CD4-positive, alpha-beta T cell treated with Interleukin-15 for 4 hours (primary cell): ENCODE results near the gene MCM3AP.

Experiments used
- DNase-seq: peaks from one replicate; pipeline ENCODE4 v3.0.0-alpha.2; 2020; ENCODE audit warnings: low spot score

MCM3AP gene

DNA sequence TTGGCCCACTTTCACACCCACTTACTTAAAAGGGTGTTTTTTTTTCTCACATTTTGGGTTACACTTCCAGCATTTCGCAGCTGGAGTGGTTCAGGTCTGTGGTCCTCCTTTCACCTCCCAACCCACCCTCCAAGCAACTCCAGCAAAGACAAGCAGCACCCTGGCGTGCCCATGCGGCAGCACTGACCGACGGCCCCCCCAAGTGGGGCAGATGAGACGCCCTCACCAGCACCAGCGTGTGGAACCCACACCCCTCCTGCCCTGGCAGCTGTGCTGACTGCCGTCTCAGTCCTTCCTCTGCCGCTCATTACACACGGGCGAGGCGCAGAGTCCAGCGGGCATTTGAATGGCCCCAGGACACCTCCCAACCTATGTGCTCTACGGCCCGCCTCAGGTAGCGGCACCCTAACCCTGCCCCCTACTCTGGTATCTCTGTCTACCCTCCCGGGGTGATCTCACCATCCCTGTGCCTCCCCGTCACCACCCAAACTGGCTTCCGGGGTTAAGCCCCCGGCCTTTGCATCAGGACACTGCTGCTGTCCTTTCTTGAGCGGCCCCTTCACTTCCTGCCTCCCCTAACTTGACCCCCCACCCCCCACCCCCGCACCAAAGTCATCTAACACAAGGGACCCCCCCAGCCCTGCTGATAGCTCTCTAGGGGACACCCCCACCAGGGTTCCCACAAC is 67.8 kb downstream of the MCM3AP start:
- DNase-seq, result no peak

DNA sequence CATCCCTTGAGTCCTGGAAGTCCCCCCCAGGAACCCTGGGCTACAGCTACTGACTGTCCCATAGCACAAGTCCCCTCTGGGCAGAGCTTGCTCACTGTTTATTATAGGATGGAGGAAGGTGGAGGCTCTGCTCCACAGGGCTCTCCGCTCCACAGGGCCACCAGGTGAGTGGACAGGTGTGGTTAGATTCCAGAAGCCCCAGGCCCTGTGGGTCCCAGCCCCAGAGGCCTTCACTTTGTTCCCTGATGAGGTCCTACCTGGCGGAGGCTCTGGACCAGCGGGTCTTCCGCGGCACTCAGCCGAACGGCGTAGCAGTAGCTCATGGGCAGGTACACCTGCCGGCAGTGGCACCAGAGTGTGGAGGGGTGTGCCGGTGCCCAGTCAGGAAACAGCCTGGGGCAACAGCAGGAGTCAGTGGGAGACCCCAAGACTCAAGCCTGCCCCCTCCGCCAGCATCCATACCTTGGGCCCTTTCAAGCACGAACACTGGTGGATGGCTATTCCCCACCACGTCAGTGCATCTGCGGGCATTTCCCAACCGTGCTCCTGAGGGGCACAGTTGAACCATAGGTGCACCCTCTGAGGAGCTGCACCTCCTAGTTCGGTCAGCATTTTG is 69.2 kb downstream of the MCM3AP start:
- no peak for DNase-seq

DNA sequence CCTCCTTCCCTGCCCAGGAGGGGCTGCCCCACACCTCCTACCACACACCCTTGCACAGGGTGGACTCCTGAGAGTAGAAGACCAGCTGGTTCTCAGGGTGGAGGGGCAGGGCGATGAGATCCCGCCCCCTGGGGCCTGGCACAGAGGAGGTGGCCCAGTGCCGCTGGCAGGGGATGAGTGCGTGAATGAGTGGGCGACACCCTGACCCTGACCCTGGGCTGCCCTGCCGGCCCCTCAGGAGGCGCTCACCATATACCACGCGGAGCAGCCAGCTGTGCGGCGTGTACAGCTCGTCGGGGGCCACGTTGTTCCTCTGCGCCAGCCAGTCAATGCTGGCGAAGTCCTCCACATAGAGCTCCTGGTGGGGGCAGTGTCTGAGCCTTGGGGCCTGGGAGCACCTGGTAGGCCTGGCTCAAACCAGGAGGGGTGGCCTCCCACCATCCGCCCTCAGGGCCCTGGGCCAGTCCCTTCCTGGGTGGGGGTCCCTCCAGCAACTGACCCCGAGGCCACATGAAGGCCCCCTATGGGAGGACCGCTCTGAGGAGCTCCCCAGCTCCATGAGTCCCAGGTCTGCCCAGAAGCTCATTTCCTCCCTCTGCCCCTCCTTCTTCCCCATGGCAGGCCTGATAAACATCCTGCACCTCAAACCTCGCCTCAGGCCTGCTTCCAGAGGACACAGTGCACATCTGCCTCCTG is 69.8 kb downstream of the MCM3AP start:
- DNase-seq, result no peak

DNA sequence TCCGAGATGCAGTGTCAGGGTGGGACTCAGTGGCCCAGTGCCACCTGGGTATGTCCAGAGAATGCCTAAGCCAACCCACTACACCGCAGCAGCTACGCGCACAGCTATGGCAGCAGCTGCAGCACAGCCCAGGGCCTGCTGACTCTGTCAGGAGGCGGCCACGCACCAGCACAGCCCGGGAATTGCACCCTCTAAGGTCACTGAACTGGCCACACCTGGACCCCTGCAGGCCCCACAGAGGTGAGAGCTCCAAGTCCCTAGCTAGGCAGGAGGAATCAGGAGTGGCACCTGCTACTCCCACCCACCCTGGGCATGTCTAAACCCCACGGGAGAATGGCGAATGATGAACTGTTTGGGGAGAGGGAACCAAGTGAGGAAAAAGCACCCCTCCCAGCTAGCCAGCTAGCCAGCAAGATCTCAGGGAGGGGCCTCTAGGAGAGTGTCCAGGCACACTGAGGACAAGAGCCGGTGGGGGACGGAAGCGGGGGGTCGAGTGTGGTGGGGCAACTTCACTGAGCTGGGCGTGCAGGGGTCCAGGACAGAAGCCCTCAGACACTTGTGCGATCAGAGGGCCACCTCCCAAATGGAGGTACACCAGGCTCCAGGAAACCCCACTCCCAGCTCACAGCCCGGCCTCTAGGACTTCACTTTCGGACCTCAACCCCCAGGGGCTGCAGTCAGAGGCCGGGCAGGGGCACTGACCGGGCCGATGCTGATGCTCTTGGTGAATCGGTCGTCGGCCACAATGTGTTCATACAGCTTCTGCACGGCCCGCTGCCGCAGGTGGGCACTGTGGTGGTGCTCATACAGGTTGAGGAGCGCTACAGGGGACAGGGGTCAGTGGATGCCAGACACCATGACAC is 70.7 kb downstream of the MCM3AP start:
- no peak for DNase-seq

DNA sequence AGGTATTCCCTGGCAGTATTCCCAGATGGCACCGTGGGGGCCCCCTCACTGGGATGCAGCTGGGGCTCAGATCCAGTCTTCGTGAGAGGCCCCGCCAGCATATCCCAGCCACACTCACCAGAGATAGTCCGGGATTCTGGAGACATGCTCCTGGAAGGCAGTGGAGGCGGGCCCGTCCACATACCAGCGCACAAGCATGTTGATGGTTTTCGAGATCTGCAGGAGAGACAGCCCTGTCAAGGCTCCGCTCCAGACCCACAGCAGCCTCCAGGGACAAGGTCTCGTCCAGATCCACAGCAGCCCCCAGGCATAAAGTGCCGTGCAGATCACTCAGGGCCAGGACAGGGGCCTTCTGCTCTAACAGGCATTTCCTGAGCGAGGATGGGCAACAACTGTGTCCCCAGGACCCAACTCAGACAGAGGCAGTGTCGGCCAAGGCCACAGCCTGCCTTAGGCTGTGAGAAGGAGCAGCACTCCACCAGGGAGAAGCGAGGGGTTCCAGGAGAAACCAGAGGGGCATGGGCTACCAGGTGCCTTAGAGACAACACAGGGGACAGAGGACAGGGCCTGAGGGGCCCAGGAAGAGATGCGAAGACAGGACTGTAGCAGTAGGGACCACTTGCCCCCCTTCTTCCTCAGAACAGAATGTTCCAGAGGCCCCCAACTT is 71.7 kb downstream of the MCM3AP start:
- DNase-seq, result no peak

DNA sequence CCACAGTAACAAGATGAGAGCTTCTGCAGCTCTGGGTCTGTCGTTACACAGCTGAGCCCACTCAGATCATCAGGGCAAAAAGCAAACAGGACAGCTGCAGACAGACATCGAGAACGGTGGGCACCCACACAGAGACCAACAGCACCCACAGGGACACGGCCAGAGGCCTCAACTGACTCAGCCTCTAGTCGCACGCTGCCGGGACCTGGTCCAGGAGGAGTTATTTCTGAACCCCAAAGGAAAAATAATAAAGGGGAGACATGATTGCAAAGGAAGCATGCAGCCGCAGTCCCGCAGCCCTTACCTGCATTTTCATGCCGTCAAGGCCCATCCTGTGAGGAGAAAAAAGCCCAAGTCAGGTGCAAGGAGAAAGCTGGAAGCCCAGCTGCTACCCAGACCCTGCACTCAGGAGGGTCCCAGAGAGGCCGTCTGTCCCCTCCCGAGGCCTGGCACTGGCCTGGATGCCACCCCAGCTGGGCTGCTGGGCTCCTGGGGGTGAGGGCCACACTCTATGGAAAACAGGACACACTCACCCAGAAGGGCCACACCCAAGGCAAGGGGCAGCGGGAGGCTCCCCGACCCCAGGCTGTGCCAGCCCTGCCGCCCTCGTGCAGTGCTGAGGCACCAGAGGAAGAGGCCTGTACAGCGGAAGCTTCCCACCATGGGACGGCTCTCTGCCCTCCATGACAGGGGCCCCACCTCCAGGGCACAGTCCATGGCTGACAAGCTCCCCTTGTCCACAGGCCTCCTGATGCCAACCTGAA is 72.5 kb downstream of the MCM3AP start:
- no peak for DNase-seq

DNA sequence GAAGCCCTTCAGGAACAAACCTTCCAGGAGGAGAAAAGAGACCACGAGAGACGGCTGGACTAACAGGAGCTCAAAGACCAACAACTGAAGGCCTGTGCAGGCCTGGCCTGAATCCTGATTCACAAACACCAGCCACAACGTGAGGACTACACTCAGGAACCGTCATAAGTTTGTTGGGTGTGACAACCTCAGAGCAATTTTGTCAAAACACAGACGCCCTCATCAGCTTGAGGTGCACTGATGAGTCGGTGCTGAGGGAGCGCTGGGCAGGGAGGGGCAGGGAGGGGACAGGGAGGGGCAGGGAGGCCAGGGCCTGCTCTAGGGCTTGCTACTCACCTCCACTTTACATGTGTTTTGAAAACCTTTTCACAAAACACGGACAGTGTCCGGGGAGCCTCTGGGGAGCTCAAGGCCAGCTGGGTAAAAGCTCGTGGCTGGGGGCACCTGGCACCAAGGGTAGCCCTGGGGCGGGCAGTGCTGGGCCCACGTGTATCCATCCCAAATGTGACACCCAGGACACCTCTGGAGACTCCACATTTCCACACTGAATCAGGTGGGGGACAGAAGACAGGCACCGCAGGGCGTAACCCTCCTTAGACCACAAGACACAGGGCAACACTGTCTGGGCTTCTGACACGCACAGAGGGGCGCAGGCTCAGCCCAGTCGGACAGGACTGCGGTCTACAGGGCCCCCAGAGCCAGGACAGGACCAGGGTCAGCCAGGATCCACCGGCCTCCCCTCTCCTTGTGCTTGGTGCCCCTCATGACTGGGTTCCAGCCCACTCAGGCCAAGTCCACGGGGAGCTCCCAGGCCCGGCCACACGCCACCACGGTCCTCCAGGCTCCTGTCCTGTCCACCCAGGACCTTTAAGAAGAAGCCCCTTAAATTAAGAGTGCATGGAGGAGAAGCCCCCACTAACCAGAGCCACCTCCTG is 73.4 kb downstream of the MCM3AP start:
- DNase-seq, result no peak

DNA sequence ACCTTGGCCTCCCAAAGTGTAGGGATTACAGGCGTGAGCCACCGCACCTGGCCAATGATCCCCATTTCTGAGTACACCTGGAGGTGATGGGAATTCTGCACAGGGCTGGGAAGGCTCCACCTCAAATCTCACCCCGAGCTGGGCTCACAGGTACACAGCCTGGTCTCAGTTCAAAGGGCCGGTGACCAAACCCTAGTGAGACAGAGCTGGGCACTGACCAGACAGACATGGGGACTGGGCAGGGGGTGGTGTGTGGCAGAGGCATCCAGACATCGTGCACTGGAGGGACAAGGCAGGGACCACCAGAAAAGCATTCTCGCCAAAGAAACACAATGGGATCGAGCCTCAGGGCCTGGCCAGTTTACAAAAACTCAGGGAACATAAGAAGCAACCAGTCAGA is 74.0 kb downstream of the MCM3AP start:
- no peak for DNase-seq

DNA sequence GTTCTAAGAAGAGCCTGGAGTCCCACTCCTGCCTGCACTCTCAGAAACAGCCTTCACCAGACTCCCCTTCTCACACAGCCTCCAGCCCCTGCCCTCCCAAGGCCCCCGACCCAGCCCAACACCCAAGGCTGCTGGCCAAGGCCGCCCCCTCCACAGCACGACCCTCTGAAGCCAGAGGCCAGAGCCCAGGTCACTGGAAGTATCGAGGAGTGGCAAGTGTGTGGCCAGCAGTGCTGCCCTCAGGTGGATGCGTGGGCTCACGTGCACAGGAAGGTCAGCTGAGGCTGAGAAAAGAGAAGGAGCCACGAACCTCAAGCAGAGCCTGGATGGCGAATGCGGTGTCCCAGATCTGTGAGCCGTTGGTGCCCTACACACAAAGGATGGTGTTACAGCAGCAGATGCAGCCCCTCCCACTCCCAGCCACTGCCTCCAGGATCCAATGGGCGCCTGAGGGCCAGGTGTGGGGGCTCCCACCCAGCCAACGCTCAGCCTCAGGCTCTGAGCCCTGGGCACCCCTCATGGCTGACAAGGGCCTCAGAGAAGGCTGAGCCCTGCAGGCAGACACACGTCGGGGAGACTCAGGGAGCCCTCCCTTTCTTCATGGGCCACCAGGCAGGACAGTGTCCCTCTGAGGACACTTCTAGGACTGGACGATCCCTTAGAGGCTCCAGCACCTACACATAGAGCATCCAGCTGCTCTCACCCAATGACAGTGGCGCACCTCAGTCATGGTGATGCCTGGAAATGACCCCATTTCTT is 74.9 kb downstream of the MCM3AP start:
- DNase-seq, result no peak

DNA sequence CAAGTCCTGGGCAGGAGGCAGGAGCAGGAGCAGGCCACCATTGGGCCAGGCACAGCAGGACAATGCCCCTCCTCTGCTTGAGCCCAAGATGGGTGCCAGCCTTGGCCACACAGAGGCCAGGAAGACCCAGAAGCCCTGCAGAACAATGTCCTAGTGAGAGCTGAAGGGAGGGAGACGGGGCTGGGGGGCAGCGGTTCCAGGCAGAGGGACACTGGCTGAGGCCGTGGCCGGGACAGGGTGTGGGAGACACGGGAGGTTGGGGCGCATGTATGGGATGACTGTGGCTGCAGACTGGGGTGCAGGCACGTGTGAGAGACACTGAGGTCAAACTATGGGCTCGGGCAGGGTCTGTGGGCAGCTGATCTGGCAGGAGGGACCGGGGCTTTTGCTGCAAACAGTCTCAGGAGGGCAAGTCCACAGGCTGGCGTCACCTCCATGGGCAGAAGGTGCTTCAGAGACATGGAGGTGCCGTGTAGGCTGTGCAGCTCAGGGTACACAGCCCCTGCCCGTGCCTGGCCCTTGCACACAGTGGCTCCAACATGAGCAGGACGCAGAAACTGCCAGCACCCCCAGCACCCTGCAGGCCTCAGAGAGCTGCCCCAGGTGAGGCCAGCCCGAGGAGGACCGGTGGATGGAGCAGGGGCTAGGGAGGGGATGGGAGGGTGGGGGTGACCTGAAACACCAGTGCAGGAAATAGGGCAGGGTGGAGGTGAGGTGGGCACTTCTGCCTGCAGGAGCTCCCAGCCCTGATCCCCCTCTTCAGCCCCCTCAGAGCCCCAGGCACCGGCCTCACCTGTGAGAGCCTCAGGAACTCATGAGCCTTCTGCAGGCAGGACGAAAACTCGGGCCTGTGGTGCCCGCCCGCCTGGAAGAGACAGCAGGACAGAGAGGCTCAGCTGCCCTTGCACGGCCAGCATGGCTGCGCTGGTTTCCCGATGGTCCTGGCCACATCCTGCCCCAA is 76.4 kb downstream of the MCM3AP start:
- DNase-seq, result no peak

DNA sequence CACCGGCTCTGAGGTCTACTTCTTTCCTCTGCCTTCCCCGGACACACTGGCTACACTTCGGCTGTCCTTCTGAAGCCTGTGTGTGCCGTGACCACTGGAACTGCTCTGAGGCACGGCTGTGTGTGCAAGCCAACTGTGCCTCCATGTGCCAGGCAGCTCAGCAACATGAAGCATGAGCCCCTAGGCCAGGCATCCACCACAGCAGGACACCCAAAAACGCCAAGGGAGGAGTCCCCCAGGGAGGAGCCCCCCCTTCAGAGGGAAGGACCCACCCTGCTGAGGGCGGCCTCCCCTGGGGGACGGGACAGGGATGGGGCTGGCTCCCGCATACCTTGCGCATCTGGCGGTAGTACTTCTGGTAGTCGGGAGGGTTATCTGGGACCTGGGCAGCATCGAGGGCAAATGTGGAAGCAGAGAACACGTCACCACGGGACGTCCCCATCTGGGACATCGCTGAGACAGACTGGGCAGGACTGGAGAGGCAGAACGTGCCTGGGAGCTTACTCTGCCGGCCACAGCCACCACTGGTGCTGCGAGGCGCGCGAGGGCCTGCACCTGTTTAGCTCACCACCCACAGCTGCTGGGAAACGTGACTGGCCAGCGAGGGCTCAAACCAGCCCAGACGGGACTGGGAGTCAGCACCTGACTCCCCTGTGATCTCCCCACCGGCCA is 77.4 kb downstream of the MCM3AP start:
- DNase-seq, result no peak

DNA sequence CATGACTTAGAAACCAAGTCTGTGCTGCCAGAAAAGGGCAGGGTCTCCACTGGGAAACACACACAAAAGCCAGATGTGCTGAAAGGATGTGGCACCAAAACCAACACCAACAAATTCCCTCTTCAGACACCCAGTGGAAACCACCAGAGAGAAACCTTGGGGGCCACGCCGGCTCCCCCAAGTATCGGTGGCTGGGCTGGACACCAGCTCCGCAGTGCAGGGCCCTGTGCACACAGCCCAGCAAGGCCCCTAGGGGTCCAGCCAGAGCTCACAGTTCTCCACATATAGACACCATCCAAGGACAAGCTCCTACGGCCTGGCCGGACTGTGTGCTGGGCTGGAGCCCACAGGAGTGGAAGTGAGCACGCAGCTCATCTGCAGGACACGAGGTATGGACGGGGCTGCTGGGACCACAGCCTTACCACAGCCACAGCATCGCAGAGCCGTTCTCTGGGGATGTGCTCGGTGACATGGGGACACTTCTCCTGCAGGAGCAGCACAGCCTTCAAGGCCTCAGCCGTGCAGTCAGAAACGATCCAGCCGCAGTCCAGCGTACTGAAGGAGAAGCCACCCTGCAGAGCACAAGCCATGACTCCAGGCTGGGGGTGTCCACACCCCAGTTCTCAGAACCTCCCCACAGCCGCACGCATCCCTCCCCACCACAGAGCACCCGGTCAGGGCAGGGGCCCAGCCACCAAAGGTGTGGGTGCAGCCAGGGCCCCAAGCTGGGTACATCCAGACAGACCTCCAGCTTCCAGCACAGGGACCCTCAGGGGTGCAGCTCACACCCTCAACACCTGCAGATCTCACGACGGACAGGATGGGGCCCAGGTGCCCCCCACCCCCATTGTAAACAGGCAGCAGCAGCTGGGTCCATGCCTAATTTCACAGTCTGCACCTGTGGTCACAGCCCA is 78.1 kb downstream of the MCM3AP start:
- no peak for DNase-seq

DNA sequence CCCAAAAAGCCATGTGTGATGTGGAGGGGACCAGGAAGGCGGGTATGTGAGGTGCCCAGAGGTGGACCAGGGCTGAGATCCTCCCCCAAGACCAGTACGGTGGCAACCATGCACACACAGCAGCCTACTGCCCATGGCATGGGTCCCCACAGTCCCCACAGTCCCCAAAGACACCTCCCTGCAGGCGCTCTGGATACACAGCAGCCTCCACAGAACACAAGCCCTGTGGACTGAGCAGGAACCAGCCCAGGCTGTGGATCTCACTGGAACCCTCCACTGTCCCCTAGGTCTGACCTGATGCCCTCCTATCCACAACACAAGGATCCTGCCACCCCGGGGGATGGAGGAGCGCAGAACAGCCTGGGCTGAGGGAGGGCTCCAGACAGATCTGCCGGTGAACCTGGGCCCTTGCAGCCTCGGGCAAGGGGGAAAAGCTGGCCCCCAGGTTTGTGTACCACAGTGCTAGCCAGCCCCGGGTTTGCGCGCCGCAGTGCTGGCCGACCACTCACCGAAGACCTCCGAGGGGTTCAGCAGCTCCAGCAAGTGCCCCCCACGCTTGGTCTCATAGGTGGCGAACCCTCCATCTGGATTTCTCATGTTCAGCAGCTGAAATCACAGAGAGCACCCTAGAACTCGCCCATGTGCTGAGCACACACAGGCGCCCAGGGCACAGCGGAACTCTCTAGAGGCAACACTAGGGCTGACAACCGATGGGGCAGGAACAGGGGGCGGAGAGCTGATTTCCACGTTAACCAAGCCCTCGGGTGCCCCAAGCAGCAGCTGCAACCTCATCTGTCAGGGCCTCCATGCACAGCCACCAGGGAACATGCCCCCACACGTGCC is 79.0 kb downstream of the MCM3AP start:
- no peak for DNase-seq

DNA sequence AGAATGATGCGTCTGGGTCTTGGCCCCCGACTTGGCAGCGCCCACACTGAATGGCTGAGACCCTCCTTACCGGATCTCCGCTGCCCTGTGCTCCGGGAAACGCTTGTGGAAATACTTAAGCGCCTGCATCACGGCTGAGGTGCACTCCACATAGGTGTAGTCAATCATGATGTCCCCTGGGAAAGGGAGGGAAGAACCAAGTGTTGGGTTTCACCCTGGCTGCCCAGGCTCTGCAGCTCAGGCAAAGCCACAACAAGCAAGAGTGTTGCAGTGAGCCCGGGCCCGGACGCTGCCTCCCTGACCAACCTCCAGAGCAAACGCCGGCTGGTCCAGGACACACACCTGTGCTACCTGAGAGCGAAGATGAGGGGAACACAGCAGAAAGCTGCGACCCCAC is 79.6 kb downstream of the MCM3AP start:
- DNase-seq, result no peak

DNA sequence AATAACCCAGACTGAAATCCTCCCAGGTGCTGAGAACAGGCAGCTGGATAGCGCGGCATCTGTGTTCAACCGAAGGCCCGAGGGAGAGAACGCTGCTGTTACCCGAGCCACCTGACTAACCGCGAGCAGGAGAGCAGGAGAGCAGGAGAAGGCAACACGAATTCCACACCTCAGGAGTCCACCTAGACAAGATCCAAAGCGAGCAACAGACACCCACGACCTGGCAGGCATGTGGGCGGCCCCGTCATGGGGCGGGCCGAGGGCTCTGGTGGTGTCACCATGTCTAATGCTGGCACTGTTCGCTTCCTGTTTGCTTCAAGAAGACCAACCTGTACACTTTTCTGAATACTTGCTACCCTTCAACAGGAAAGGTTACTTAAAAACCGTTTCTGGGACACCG is 80.2 kb downstream of the MCM3AP start:
- no peak for DNase-seq

DNA sequence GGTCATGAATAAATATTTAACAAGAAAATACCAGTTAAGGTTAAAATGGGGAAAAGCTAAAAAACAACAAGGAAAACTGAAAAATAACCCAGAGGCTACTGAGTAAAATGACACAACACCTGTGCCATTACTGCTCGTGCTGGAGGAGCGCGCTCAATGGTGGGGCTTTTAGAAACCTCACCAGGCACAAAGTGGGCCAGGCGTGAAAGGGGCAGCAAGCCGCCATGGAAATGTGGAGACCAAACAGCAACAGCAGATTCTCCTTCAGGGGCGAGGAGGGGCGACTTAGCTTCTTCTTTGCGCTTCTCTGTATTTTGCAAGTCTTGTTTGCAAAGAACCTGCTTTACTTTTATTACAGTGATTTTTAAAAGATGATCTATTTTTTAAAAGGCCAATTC is 82.2 kb downstream of the MCM3AP start:
- DNase-seq, result no peak
